Aorta (tissue), 5 donors: Measurements from ENCODE around the gene CCN6. TPM values are rescaled to one million over a fixed set of nuclear protein-coding genes. Genes with fewer than 3 reads are reported as not detected.
A peak's percentile ranks its signal among the peaks of the same experiment; 100 is the strongest.
"Not testable (repeated sequence)": the region's sequence is repeated elsewhere in the genome, so short reads cannot be mapped to it uniquely, and the experiment has no call there.

ENCODE experiments used
- ATAC-seq: fragments of 200-7000 bp; cut with Tn5 transposase; one replicate; pipeline ENCODE4 v1.9.1; 2022; ENCODE audit warnings: moderate library complexity; ENCODE audit not compliant: low FRiP score
- DNase-seq, 2 donors: peaks; one replicate each; pipeline ENCODE4 v3.0.0-alpha.2; 2020
- H3K27ac ChIP-seq, 2 donors: one replicate each; pipeline ENCODE4 v1.5.1; 2013; ENCODE audit warnings: low read length in 2 of 2, mild to moderate bottlenecking in 2 of 2, moderate library complexity in 2 of 2, control low read depth in 1 of 2, inconsistent platforms in 1 of 2, low read depth in 1 of 2
- H3K27me3 ChIP-seq, 2 donors: one replicate each; pipeline ENCODE4 v1.6.1; 2013; ENCODE audit warnings: control low read depth in 1 of 2, low read length in 1 of 2, mild to moderate bottlenecking in 1 of 2, moderate library complexity in 1 of 2; ENCODE audit not compliant: insufficient read depth in 2 of 2, control insufficient read depth in 1 of 2
- H3K36me3 ChIP-seq, 2 donors: one replicate each; pipeline ENCODE4 v1.6.1; 2013; ENCODE audit warnings: control low read depth in 1 of 2, low read length in 1 of 2, mild to moderate bottlenecking in 1 of 2; ENCODE audit not compliant: insufficient read depth in 2 of 2, control insufficient read depth in 1 of 2
- H3K4me1 ChIP-seq, 2 donors: one replicate each; pipeline ENCODE4 v1.6.1; 2013; ENCODE audit warnings: low read length in 2 of 2, control low read depth in 1 of 2, mild to moderate bottlenecking in 1 of 2, moderate library complexity in 1 of 2; ENCODE audit not compliant: insufficient read depth in 2 of 2, control insufficient read depth in 1 of 2
- H3K4me3 ChIP-seq, 2 donors: one replicate each; pipeline ENCODE4 v1.5.1; 2013; ENCODE audit warnings: low read length in 2 of 2, control low read depth in 1 of 2, mild to moderate bottlenecking in 1 of 2
- H3K9me3 ChIP-seq: one replicate; pipeline ENCODE4 v1.6.1; 2013; ENCODE audit warnings: mild to moderate bottlenecking, low read length; ENCODE audit not compliant: control insufficient read depth
- WGBS, 2 donors: extraction: QIAGEN DNeasy Blood & Tissue Kit; methylation state at CpG; one replicate each; pipeline ENCODE4 v1.1.7; 2013; 5-methylcytosine and 5-hydroxymethylcytosine counted together
- intact Hi-C, 2 donors: fragments of 100-400 bp; cut with DNase I; formaldehyde crosslinking; loops; one replicate each; pipeline versions ENCODE4 v1.14.2 to v1.15.0; 2022
- polyA plus RNA-seq, 2 donors: library from polyadenylated mRNA; stranded (reverse); fragments of 200-250 nt; gene quantifications; one replicate each; pipeline ENCODE4 v1.2.3, GENCODE V29; 2013
- total RNA-seq, 2 donors: library from RNA; stranded (reverse); fragmentation: NEBNext Ultra II Directional; extraction: Animal tissue kit (Norgen Biotek cat#: 25700); gene quantifications; one replicate each; pipeline ENCODE4 v1.2.1, GENCODE V29; 2021
- donor health status: healthy with polysubstance abuse.
- donor health status: Bipolar disorder and iron deficiency.
- donor health status: DM: no; HTN: no; CAD: no.
- donor health status: DM: no; HTN: no; CAD: no.
- donor health status: DM: yes; HTN: yes; CAD: no.

CCN6 gene
- total and polyA plus RNA-seq, 4 donors: not detected

GRCh38 chr6:112085286-112086065, 31.6 kb downstream of the CCN6 start:
- H3K4me1 ChIP-seq: no peaks in the 10 kb centered on the region
- intact Hi-C loops: no loop called here

DNA sequence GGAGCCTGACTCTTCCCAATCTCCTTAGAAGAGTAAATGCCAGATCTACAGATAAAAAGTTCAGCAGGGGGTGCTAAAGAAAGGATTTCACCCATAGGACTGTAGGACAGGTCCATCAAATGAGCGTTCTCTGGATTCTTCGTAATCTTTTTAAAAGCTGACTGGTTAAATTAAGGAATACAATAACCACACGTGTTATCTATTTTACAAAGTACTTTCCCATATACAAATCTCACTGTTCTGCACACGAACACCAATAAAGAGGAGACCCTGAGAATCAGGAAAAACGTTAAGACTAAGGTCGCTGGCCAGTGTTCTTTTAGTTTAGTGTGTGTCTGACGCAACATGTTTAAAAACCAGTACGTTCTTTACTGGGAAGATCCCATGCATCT, 32.8 kb downstream of the CCN6 start:
- WGBS, 2 donors: 0% methylated on average over 8 of the region's 8 CpGs
- Histone ChIP-seq H3K27me3 (no peaks in the 10 kb centered on the region), H3K4me1 (no peaks in the 10 kb centered on the region), H3K27ac (peak overlapping the region in 1 of 2 donors; percentile 71), H3K9me3 (no peaks in the 10 kb centered on the region), H3K36me3 (no peaks in the 10 kb centered on the region), H3K4me3 (peak overlapping the region; percentile 94 to 98)
- ATAC-seq: peak; percentile 21
- no peak for DNase-seq
- intact Hi-C loops: no loop called here

More at GRCh38 chr6:112085286-112086065, 31.6 kb downstream of the CCN6 start:
- no peak for DNase-seq
- Histone ChIP-seq H3K4me3 (no peak overlapping the region), H3K27me3 (no peaks in the 10 kb centered on the region), H3K36me3 (no peaks in the 10 kb centered on the region), H3K27ac (no peak overlapping the region), H3K9me3 (no peaks in the 10 kb centered on the region)
- no peak for ATAC-seq
- 70 to 71% methylated on average over 8 of the region's 8 CpGs for WGBS, 2 donors

DNA sequence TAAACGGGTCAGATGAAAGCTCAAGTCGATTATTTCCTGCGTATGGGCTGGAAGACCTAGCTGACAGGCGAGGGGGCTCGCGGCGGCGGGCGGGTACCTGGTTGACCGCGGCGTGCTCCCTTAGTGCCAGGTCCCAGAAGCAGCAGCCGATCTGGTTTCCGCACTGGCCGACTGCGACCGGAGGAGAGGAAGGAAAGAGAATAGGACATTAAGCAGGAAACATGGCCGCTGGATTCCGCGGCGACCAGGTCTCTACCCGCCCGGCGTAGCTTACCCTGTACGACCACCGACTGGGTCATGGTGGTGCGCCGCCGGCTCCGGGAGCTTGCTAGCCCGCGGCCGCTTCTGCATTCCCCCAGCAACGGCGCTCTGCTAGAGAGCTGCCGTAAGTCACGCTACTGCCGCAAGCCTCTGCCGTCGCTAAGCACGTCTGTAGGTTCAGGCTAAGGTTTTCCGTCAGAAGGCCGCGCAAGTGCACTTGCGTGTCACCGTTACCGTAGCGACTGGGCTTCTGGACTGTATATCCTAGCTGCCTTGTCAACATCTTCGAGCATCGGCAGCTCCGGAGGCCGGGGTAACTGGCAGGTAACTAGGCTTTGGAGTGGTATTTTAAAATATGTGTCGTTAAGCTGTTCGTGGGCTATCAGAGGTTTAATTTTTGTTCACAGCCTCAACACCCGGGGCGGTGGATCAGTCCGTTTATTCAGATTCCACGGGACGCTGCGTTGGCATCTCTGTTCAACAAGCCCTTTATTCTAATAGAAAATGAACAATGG, 33.4 kb downstream of the CCN6 start, which contains the start of the genes FAM229B and TUBE1:
Gene FAM229B (plus strand): TSS at position 456 of the 776 bp plus-strand sequence. CDS start 11,693 bp downstream, outside the sequence.
Gene TUBE1 (minus strand): TSS at position 347 of the 776 bp plus-strand sequence. CDS start 48 bp downstream, at position 299.
- WGBS, 2 donors: 0 to 1% methylated on average over 60 of the region's 60 CpGs
- intact Hi-C loops: no loop called here
- DNase-seq (peak; percentile 95 to 96), ATAC-seq (peak; percentile 99)
- Histone ChIP-seq H3K36me3 (no peaks in the 10 kb centered on the region), H3K27ac (peak within 1 kb of the TSS in 1 of 2 donors; percentile 71), H3K27me3 (no peaks in the 10 kb centered on the region), H3K4me1 (no peaks in the 10 kb centered on the region), H3K4me3 (peak within 1 kb of the TSS; percentile 94 to 98), H3K9me3 (no peaks in the 10 kb centered on the region)

- DNase-seq (no peak), ATAC-seq (no peak)
- Histone ChIP-seq H3K9me3 (no peaks in the 10 kb centered on the region), H3K27me3 (no peaks in the 10 kb centered on the region), H3K36me3 (no peaks in the 10 kb centered on the region), H3K4me1 (no peaks in the 10 kb centered on the region), H3K27ac (peak overlapping the region in 1 of 2 donors; percentile 16), H3K4me3 (peak overlapping the region; percentile 60 to 98)
- WGBS, 2 donors: 16% methylated on average over 7 of the region's 7 CpGs
- intact Hi-C loops: no loop called here
Observed at GRCh38 chr6:112087916-112088315, 34.0 kb downstream of the CCN6 start.

GRCh38 chr6:112096901-112097300, 43.0 kb downstream of the CCN6 start:
- Histone ChIP-seq H3K27me3 (no peaks in the 10 kb centered on the region), H3K36me3 (no peaks in the 10 kb centered on the region), H3K4me1 (no peaks in the 10 kb centered on the region), H3K4me3 (no peak overlapping the region), H3K9me3 (no peaks in the 10 kb centered on the region), H3K27ac (no peak overlapping the region)
- DNase-seq (no peak), ATAC-seq (no peak)
- intact Hi-C loops: no loop called here
- 96 to 100% methylated on average over 2 of the region's 2 CpGs for WGBS, 2 donors

DNA sequence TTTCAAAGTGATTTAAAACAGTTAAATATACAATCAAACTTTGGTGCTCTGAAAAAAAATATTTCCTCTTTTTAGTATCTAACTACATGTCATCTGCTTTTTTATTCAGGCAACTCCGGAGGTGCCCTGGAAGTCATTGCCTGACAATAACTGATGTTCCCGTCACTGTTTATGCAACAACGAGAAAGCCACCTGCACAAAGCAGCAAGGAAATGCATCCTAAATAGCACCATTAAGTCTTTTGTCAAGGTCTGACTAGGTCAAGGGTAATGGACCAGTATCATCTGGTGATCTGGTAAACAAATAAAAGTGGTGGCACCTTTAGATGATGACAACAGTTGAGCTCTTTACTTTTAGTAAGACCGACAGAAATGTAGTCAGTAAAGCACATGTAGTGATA, 46.7 kb downstream of the CCN6 start:
- ATAC-seq: no peak
- WGBS, 2 donors: 77 to 80% methylated on average over 4 of the region's 4 CpGs
- Histone ChIP-seq H3K4me3 (no peak overlapping the region), H3K9me3 (no peaks in the 10 kb centered on the region), H3K27ac (no peak overlapping the region), H3K36me3 (no peaks in the 10 kb centered on the region), H3K4me1 (no peaks in the 10 kb centered on the region), H3K27me3 (no peaks in the 10 kb centered on the region)
- no peak for DNase-seq
- intact Hi-C loops: no loop called here

DNA sequence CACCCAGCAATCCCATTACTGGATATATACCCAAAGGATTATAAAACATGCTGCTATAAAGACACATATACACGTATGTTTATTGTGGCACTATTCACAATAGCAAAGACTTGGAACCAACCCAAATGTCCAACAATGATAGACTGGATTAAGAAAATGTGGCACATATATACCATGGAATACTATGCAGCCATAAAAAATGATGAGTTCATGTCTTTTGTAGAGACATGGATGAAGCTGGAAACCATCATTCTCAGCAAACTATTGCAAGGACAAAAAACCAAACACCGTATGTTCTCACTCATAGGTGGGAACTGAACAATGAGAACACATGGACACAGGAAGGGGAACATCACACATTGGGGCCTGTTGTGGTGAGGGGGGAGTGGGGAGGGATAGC, 52.1 kb downstream of the CCN6 start:
- H3K27ac ChIP-seq, H3K4me3 ChIP-seq, intact Hi-C loops, H3K36me3 ChIP-seq, DNase-seq, ATAC-seq, H3K27me3 ChIP-seq, H3K9me3 ChIP-seq, H3K4me1 ChIP-seq: not testable (repeated sequence)
- 91 to 93% methylated on average over 1 to 2 of the region's 2 CpGs for WGBS, 2 donors

- 63 to 68% methylated on average over 2 of the region's 2 CpGs for WGBS, 2 donors
- H3K27me3 ChIP-seq: no peaks in the 10 kb centered on the region
- DNase-seq: no peak
- H3K4me1 ChIP-seq: no peaks in the 10 kb centered on the region
- H3K36me3 ChIP-seq: no peaks in the 10 kb centered on the region
- intact Hi-C loops: no loop called here
- H3K9me3 ChIP-seq: no peaks in the 10 kb centered on the region
- H3K4me3 ChIP-seq: no peak overlapping the region
- no peak overlapping the region for H3K27ac ChIP-seq
- no peak for ATAC-seq
Observed at GRCh38 chr6:112106562-112106961, 52.7 kb downstream of the CCN6 start.
